Vagina (tissue), 2 donors: ENCODE results near the gene PALLD.

Experiments
- POLR2A ChIP-seq, 2 donors: fragments of 450-650 bp; IDR thresholded peaks; one replicate each; pipeline ENCODE4 v1.6.1; 2017; ENCODE audit warnings: antibody characterized with exemption in 2 of 2, mild to moderate bottlenecking in 2 of 2, moderate library complexity in 2 of 2
- POLR2AphosphoS5 ChIP-seq, 2 donors: sonication (generic); formaldehyde crosslinking; IDR thresholded peaks; one replicate each; pipeline ENCODE4 v1.9.0; 2017; ENCODE audit warnings: antibody characterized with exemption in 2 of 2, mild to moderate bottlenecking in 2 of 2, low read depth in 1 of 2; ENCODE audit not compliant: insufficient read depth in 1 of 2
- TF ChIP-seq, protein P1 (sequence below), 3 experiments: fragments of 450-650 bp in 2 of 3; fragments of 200-600 bp in 1 of 3; sonication (generic) in 1 of 3; IDR thresholded peaks; one replicate each; pipeline ENCODE4 v1.5.1; 2017 to 2019; ENCODE audit warnings: antibody characterized with exemption in 3 of 3, mild to moderate bottlenecking in 2 of 3, moderate library complexity in 2 of 3

GRCh38 chr4:168648494-168648893, 151.6 kb downstream of the PALLD start:
- TF ChIP-seq, protein P1, sequence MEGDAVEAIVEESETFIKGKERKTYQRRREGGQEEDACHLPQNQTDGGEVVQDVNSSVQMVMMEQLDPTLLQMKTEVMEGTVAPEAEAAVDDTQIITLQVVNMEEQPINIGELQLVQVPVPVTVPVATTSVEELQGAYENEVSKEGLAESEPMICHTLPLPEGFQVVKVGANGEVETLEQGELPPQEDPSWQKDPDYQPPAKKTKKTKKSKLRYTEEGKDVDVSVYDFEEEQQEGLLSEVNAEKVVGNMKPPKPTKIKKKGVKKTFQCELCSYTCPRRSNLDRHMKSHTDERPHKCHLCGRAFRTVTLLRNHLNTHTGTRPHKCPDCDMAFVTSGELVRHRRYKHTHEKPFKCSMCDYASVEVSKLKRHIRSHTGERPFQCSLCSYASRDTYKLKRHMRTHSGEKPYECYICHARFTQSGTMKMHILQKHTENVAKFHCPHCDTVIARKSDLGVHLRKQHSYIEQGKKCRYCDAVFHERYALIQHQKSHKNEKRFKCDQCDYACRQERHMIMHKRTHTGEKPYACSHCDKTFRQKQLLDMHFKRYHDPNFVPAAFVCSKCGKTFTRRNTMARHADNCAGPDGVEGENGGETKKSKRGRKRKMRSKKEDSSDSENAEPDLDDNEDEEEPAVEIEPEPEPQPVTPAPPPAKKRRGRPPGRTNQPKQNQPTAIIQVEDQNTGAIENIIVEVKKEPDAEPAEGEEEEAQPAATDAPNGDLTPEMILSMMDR (IDR thresholded peaks at IDR 0.05): no peak
- TF ChIP-seq POLR2A (IDR thresholded peaks at IDR 0.05) (no peak), POLR2AphosphoS5 (IDR thresholded peaks at IDR 0.05; ENCODE audit: insufficient read depth in 1 of 2, low read depth in 1 of 2) (no peak)
